ENCODE measurements around the gene IFITM10.

The IFITM10 gene

GRCh38 chr11:1717745-1718144 is 32.6 kb downstream of the IFITM10 start:
- DNase-seq (ENCODE audit: low read depth) = no peak
- no peak for TF ChIP-seq CTCF (IDR thresholded peaks at IDR 0.05; ENCODE audit: insufficient read depth, low read depth, low read length, missing control alignments)
- no peak overlapping the region for H3K4me3 ChIP-seq (ENCODE audit: low read depth, low read length)

GRCh38 chr11:1714908-1715885 is 35.2 kb downstream of the IFITM10 start:
- no peak for DNase-seq (ENCODE audit: low read depth)
- TF ChIP-seq CTCF (IDR thresholded peaks at IDR 0.05; ENCODE audit: insufficient read depth, low read depth, low read length, missing control alignments) = no peak
- no peak overlapping the region for H3K4me3 ChIP-seq (ENCODE audit: low read depth, low read length)

GRCh38 chr11:1708716-1709115 is 41.7 kb downstream of the IFITM10 start:
- TF ChIP-seq CTCF (IDR thresholded peaks at IDR 0.05; ENCODE audit: insufficient read depth, low read depth, low read length, missing control alignments) = no peak
- DNase-seq (ENCODE audit: low read depth) = no peak
- no peak overlapping the region for H3K4me3 ChIP-seq (ENCODE audit: low read depth, low read length)

GRCh38 chr11:1707751-1708150 is 42.6 kb downstream of the IFITM10 start:
- no peak overlapping the region for H3K4me3 ChIP-seq (ENCODE audit: low read depth, low read length)
- no peak for DNase-seq (ENCODE audit: low read depth)
- TF ChIP-seq CTCF (IDR thresholded peaks at IDR 0.05; ENCODE audit: insufficient read depth, low read depth, low read length, missing control alignments) = no peak

GRCh38 chr11:1706634-1707400 is 43.6 kb downstream of the IFITM10 start:
- H3K4me3 ChIP-seq (ENCODE audit: low read depth, low read length) = no peak overlapping the region

More at GRCh38 chr11:1706634-1707400, 43.6 kb downstream of the IFITM10 start:
- peak; percentile 20 for DNase-seq (ENCODE audit: low read depth)
- no peak for TF ChIP-seq CTCF (IDR thresholded peaks at IDR 0.05; ENCODE audit: insufficient read depth, low read depth, low read length, missing control alignments)
